DND-41 (cell line): ENCODE data around the gene C1orf185.

ENCODE experiments used
- CTCF ChIP-seq: IDR thresholded peaks from 2 replicates; pipeline ENCODE4 v1.5.1; 2012; ENCODE audit warnings: borderline replicate concordance, low read length, moderate library complexity, mild to moderate bottlenecking; ENCODE audit not compliant: poor library complexity, severe bottlenecking; ENCODE audit errors: extremely low read depth
- EZH2 ChIP-seq: IDR thresholded peaks from 3 replicates; pipeline ENCODE4 v1.6.1; 2012; ENCODE audit warnings: borderline replicate concordance, low read depth, mild to moderate bottlenecking, moderate library complexity, low read length, inconsistent platforms; ENCODE audit not compliant: severe bottlenecking

- TF ChIP-seq CTCF: no peak
- TF ChIP-seq EZH2: no peak
Observed at GRCh38 chr1:51157395-51157794, 55.4 kb downstream of the C1orf185 start.
